HUES6 (cell line): Measurements from ENCODE around the gene DDX10.

Experiments used
- H3K27ac ChIP-seq: 2 replicates; pipeline ENCODE4 v1.7.0; 2013; ENCODE audit warnings: low read depth, mild to moderate bottlenecking, low read length, inconsistent platforms
- H3K27me3 ChIP-seq: 2 replicates; pipeline ENCODE4 v1.6.1; 2013; ENCODE audit warnings: low read length; ENCODE audit not compliant: control insufficient read depth, insufficient read depth
- H3K36me3 ChIP-seq: 2 replicates; pipeline ENCODE4 v1.6.1; 2013; ENCODE audit warnings: low read length; ENCODE audit not compliant: control insufficient read depth, insufficient read depth
- H3K4me1 ChIP-seq: 2 replicates; pipeline ENCODE4 v1.6.1; 2013; ENCODE audit warnings: low read length; ENCODE audit not compliant: control insufficient read depth, insufficient read depth
- H3K4me3 ChIP-seq: 2 replicates; pipeline ENCODE4 v1.5.1; 2013; ENCODE audit warnings: low read depth, low read length
- H3K9ac ChIP-seq: one replicate; pipeline ENCODE4 v1.6.1; 2013; ENCODE audit warnings: mild to moderate bottlenecking, low read length
- H3K9me3 ChIP-seq: 2 replicates; pipeline ENCODE4 v1.6.1; 2013; ENCODE audit warnings: low read depth, low read length; ENCODE audit not compliant: control insufficient read depth, insufficient read depth

The DDX10 gene

GRCh38 chr11:108959874-108960273, 295.0 kb downstream of the DDX10 start:
- Histone ChIP-seq H3K9me3 (no peaks in the 10 kb centered on the region), H3K4me3 (no peak overlapping the region), H3K27ac (no peak overlapping the region), H3K36me3 (no peaks in the 10 kb centered on the region), H3K9ac (no peak overlapping the region), H3K27me3 (no peaks in the 10 kb centered on the region), H3K4me1 (peaks cover 36% of the 10 kb centered on the region)

- no peaks in the 10 kb centered on the region for H3K36me3 ChIP-seq
- H3K4me3 ChIP-seq = no peak overlapping the region
- H3K9me3 ChIP-seq = no peaks in the 10 kb centered on the region
- no peaks in the 10 kb centered on the region for H3K27me3 ChIP-seq
- H3K9ac ChIP-seq = no peak overlapping the region
- H3K27ac ChIP-seq = peak overlapping the region; percentile 45; the same call in 1 of the 2 replicates
- H3K4me1 ChIP-seq = peaks cover 36% of the 10 kb centered on the region
Observed at GRCh38 chr11:108960501-108960900, 295.6 kb downstream of the DDX10 start.

- Histone ChIP-seq H3K9ac (no peak overlapping the region), H3K4me3 (no peak overlapping the region), H3K27me3 (no peaks in the 10 kb centered on the region), H3K36me3 (no peaks in the 10 kb centered on the region), H3K27ac (peak overlapping the region; percentile 45; the same call in 1 of the 2 replicates), H3K9me3 (no peaks in the 10 kb centered on the region), H3K4me1 (peaks cover 36% of the 10 kb centered on the region)
Observed at GRCh38 chr11:108961095-108961494, 296.2 kb downstream of the DDX10 start.

- Histone ChIP-seq H3K9ac (no peak overlapping the region), H3K27ac (no peak overlapping the region), H3K9me3 (no peaks in the 10 kb centered on the region), H3K27me3 (no peaks in the 10 kb centered on the region), H3K4me1 (peaks cover 49% of the 10 kb centered on the region), H3K4me3 (no peak overlapping the region), H3K36me3 (no peaks in the 10 kb centered on the region)
Observed at GRCh38 chr11:108963118-108963517, 298.2 kb downstream of the DDX10 start.

DNA sequence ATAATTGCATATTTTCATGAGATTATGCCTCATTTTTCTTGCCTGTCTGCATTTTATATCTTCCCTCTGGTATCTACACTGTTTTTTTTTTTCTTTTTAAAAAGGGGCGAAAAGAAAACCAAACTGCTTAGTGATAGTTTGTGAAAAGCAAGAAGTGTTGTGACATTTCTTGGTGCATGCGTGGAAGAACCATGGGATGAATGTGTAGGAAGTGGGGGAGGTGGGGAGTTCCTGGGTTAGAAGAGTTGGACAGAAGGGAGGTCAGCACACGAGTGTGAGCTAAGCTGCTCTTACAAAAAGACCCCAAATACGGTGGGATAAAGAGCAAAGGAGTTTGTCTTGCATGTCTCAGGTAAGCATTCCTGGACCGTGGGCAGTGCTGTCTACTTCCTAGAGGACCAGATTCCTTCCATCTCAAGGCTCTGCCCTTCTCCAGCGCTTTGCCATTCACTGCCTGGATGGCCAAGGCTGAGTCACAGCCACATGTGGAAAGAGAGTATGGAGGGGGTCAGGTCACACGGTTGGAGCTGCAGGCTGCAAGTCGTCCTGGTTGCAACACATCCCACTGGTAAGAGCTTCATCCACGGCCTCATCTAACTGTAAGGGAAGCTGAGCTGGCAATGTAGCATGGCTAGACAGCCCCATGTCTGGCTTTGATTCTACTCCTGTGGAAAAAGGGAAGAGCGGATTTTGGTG, 300.6 kb downstream of the DDX10 start:
- Histone ChIP-seq H3K27me3 (no peaks in the 10 kb centered on the region), H3K9me3 (no peaks in the 10 kb centered on the region), H3K4me3 (no peak overlapping the region), H3K9ac (no peak overlapping the region), H3K27ac (no peak overlapping the region), H3K4me1 (peaks cover 27% of the 10 kb centered on the region), H3K36me3 (no peaks in the 10 kb centered on the region)

DNA sequence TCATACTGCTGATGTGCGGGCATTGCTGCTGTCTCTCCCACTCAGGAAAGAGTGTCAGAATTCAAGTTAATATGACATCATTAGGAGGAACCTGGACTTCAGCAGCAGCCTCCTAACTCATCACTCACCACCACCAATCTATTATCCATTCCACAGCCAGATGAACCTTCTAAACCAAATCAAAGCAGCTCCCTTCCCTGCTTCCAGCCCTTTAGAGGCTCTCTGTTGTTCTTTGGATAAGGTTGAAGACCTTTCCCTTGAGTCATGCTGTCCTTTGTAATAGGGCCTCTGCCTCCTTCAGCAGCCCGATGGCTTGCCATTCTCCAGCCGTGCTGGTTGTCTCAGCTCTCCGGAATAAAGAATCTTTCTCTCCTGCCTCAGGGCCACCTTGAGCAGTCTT, 301.3 kb downstream of the DDX10 start:
- H3K9ac ChIP-seq = no peak overlapping the region
- no peaks in the 10 kb centered on the region for H3K9me3 ChIP-seq
- no peak overlapping the region for H3K27ac ChIP-seq
- peaks cover 19% of the 10 kb centered on the region for H3K4me1 ChIP-seq
- H3K36me3 ChIP-seq = no peaks in the 10 kb centered on the region
- H3K27me3 ChIP-seq = no peaks in the 10 kb centered on the region
- H3K4me3 ChIP-seq = no peak overlapping the region

GRCh38 chr11:108966978-108967377, 302.1 kb downstream of the DDX10 start:
- H3K36me3 ChIP-seq = no peaks in the 10 kb centered on the region
- no peaks in the 10 kb centered on the region for H3K27me3 ChIP-seq
- no peak overlapping the region for H3K4me3 ChIP-seq
- no peak overlapping the region for H3K9ac ChIP-seq
- H3K27ac ChIP-seq = no peak overlapping the region
- peaks cover 14% of the 10 kb centered on the region for H3K4me1 ChIP-seq
- H3K9me3 ChIP-seq = no peaks in the 10 kb centered on the region

- no peak overlapping the region for H3K9ac ChIP-seq
- H3K27me3 ChIP-seq = no peaks in the 10 kb centered on the region
- H3K9me3 ChIP-seq = no peaks in the 10 kb centered on the region
- H3K4me3 ChIP-seq = no peak overlapping the region
- peaks cover 14% of the 10 kb centered on the region for H3K4me1 ChIP-seq
- H3K36me3 ChIP-seq = no peaks in the 10 kb centered on the region
- H3K27ac ChIP-seq = no peak overlapping the region
Observed at GRCh38 chr11:108967571-108967970, 302.7 kb downstream of the DDX10 start.

DNA sequence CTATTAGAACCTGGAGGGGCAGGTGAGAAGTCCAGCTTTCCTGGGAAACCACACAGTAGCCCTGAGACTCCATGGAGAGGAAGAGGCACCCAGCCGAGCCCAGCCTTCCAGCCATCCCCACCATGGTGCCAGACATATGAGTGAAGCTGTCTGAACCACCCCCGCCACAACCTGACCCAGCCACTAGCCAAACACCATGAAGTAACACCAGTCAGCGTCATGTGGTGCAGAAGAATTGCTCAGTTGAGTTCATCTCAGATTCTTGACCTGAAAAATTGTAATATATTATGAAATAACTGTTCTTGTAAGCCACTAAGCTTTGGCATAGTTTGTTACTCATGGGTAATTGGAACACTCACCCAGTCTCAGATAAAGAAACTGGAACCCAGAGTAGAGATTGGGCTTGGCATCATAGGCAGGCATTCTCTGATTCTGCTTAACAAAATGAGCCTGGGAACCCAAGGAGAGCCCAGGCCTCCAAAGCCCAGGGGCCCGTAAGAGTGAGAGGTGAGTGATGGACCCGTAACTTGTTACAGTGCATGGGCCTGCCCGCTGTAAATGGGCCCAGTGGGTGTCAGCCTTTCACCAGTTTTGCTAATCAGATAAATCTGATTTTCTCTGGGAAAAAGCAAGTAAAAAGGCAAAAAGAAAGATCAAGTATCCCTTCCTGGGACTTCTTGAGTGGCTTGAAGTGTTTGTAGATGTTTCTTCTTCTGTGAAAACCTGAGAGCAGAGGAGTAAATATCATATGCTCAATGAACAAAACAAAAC, 305.5 kb downstream of the DDX10 start:
- H3K9me3 ChIP-seq = no peaks in the 10 kb centered on the region
- peaks cover 14% of the 10 kb centered on the region for H3K4me1 ChIP-seq
- H3K36me3 ChIP-seq = no peaks in the 10 kb centered on the region
- H3K4me3 ChIP-seq = no peak overlapping the region
- H3K27ac ChIP-seq = no peak overlapping the region
- H3K9ac ChIP-seq = no peak overlapping the region
- no peaks in the 10 kb centered on the region for H3K27me3 ChIP-seq

DNA sequence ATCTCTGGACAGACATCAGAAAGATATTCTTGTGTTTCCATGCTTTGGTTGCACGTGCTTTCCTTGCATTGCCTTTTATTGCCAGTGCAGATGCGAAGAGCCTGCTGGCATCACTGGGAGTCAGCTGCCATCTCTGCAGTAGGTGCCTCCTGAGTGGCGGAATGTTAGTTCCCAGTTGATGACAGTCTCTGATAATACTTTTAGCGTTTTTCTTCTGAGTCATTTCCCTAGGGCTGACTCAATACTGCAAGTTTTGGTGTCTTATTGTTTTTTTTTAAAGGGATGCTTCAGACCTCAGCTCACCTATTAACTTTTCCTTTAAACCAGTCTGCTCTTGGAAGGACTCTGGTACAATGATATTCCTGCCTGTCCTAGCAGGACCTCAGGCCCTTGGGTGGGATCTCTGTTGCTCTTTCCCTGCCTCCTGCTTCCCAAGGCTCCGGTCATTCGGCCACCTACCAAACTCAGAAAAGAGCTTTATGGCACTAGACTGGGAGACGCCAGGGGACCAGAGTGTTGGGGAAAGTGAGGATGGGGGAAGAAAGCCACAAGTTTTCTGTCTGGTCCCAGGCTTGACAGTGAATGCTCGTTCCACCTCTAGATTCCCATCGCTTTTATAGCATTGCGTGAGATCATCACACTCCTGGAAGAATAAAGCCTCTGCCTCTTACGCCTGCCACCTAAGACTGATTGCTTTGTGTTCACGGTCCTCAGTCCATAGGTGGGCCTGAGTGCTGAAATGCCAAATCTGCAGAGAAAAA, 308.7 kb downstream of the DDX10 start:
- no peak overlapping the region for H3K9ac ChIP-seq
- no peaks in the 10 kb centered on the region for H3K4me1 ChIP-seq
- H3K36me3 ChIP-seq = no peaks in the 10 kb centered on the region
- H3K27me3 ChIP-seq = no peaks in the 10 kb centered on the region
- no peak overlapping the region for H3K27ac ChIP-seq
- H3K9me3 ChIP-seq = no peaks in the 10 kb centered on the region
- no peak overlapping the region for H3K4me3 ChIP-seq

DNA sequence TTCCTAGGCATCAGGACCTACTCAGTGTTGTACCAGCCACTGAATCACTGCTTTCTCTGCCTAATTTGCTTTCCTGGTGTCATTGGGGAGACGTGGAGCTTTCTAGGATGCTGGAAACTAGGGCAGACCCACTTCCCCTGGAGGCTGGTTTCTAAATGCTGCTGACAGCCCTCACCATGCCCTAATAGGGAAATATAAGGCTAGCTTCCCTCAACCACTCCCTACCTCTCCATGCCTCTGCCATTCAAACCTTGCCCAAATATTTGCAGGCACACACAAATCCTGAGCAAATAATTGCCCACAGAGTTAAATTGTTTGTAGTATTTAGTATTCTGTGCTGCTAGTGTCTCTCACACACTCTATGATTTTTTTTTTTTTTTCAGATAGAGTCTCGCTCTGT, 310.2 kb downstream of the DDX10 start:
- Histone ChIP-seq H3K27me3 (no peaks in the 10 kb centered on the region), H3K36me3 (no peaks in the 10 kb centered on the region), H3K27ac (no peak overlapping the region), H3K4me3 (no peak overlapping the region), H3K4me1 (no peaks in the 10 kb centered on the region; the same call in 1 of the 2 replicates), H3K9ac (no peak overlapping the region), H3K9me3 (no peaks in the 10 kb centered on the region)
